Ishikawa (cell line): ENCODE data around the gene UBAC2.

Source experiments
- CEBPB ChIP-seq: IDR thresholded peaks from 2 replicates; pipeline ENCODE4 v1.6.1; 2012
- MAX ChIP-seq: IDR thresholded peaks from 2 replicates; pipeline ENCODE4 v1.6.1; 2012
- NFIC ChIP-seq: IDR thresholded peaks from 2 replicates; pipeline ENCODE4 v1.6.1; 2012

- TF ChIP-seq MAX (no peak), CEBPB (no peak), NFIC (no peak)
Measured at GRCh38 chr13:99362362-99362761, 161.7 kb downstream of the UBAC2 start.
